GM21717 (cell line): Measurements from ENCODE around the gene FUZ.

Experiments used
- ATAC-seq: cut with Tn5 transposase; IDR thresholded peaks from one replicate; pipeline ENCODE4 v1.9.1; 2021; ENCODE audit warnings: mild to moderate bottlenecking, moderate library complexity; ENCODE audit not compliant: unreplicated experiment

The FUZ gene

GRCh38 chr19:49786376-49786820 lies 26.7 kb downstream of the FUZ start:
- ATAC-seq, result no peak

DNA sequence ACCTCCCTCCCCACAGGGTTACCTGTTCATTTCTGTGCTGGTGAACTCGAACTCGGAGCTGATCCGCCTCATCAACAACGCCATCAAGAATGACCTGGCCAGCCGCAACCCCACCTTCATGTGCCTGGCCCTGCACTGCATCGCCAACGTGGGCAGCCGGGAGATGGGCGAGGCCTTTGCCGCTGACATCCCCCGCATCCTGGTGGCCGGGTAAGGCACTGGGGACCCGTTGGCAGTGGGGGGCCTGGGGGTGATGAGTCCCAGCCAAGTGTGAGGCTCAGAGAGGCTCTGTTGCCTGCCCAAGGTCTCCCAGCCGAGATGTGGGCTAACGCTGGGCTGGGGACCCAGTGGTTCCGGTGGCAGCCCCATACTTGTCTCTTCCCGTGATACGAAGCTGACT lies 30.6 kb downstream of the FUZ start:
- no peak for ATAC-seq

- no peak for ATAC-seq
Observed at GRCh38 chr19:49781394-49781793, 31.7 kb downstream of the FUZ start.

GRCh38 chr19:49780861-49781260 lies 32.2 kb downstream of the FUZ start:
- no peak for ATAC-seq

DNA sequence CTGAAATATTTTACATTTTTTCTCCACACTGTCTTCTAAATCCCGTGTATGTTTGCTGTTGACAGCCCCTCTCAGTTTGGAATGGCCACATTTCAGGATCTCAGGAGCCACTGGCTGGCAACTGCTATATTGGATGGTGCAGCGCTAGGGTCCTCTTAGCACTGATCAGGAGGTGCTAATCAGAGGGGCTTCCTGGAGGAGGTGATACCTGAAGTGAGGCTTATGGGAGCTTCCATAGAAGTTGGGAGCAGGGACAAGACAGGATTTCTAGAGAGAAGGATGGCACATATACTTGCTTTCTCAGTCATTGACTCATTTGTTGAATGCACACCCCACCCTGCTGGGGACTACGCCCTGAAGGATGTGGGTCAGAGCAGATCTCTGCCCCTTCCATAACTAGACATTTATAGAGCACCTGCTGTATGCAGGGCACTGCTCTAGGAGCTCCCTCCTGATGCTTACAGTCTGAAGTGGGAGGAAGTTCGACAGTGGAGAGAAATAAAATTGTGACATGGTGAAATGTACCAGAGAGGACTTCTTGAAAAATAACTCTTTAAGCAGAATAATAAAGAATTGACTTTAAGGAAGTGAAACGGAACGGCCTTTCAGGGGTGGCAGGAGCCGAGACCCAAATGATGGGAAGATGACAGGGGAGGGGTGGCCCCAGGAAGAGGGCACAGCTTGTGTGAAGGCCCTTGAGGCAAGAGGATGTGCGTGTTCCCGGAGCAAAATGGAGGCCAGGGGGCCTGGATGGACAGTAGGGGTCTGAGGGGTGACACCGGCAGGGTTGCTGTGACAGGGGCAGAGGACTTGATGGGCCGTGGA lies 33.1 kb downstream of the FUZ start:
- no peak for ATAC-seq

DNA sequence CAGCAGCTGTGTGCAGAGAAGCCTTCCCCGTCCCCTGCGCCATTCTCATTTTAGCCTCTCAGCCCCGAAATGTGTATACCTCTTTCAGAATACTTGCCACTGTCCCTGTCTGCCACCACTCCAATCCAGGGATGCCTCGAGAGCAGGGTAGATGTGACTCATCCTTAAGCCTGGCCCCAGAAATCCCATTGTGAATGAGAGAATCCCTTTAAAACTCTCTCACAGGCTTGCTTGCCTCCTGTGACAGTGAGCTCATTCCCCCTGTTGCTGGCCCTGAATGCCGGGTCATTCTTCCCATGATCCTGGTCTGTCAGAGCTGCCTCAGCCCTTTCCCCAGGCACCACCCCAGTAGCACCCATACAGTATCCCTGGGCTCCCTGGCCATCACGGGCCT lies 36.7 kb downstream of the FUZ start:
- ATAC-seq, result no peak

- no peak for ATAC-seq
Observed at GRCh38 chr19:49775742-49776370, 37.2 kb downstream of the FUZ start.

DNA sequence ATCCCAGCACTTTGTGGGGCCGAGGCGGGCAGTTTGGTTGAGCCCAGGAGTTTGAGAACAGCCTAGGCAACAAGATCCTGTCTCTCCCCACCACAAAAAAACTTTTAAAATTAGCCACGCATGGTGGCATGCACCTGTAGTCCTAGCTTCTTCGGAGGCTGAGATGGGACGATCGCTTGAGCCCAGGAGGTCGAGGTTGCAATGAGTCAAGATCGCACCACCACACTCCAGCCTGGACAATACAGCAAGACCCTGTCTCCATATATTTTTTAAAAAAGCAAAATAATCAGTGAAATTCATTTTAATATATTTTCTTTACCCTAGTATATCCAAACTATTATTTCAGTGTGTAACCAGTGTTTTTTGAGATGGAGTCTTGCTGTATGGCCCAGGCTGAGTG lies 38.1 kb downstream of the FUZ start:
- ATAC-seq, result no peak

DNA sequence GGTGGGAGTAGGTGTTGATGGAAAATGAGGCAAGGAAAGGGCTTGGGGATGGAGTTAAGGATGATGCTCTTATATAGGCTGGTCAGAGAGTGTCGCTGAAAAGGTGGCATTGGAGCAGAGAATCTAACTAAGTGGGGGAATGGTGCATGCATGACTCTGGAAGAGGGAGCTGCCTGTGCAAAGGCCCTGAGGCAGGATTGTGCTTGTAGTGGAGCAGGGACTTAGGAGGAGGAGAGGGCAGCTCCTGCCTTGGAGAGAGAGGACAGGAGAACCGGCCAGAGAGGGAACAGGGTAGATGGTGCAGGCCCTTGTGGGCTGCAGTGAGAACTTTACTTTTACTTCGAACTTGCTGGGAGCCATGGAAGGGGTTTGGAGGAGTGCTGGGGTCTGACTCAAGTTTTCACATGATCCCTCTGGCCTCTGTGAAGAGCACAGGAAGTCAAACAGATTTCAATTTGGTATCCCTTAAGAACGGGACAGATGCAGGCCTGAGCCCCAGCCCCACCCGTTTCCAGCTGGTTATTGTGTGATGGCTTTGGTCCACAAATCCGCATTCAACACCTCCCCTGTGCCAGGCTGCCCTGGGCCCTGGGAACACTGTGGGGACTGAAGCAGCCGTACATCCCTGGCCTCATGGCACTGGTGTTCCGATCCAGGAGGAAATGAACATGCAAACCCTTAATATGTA lies 39.3 kb downstream of the FUZ start:
- ATAC-seq, result no peak

DNA sequence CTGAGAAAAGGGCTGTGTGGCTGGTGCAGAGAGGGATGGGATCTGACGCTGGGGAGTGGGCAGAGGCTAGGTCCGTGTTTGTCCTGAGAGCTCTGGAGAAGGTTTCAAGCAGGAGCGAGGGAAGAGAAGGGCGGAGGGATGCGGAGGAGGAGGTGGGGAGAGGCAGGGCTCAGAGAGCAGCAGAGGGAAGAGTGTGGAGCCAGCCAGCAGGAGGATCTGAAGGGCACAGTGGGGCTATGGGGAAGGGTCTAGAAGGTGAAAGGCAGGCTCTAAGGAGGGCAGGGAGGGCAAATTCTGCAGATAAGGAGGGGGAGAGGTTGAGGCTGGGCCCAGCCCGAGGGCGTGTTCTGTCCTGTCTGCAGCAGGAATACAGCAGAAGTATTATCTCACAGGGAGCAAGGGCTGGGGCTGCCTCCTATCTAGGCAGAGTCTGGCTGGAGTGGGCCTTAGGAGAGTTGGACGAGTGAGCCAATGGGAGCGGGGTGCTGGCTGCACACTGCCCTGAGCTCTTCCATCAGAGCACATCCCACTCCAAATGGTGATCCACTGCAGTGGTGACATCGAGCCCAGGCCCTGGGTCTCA lies 40.2 kb downstream of the FUZ start:
- ATAC-seq, result no peak

DNA sequence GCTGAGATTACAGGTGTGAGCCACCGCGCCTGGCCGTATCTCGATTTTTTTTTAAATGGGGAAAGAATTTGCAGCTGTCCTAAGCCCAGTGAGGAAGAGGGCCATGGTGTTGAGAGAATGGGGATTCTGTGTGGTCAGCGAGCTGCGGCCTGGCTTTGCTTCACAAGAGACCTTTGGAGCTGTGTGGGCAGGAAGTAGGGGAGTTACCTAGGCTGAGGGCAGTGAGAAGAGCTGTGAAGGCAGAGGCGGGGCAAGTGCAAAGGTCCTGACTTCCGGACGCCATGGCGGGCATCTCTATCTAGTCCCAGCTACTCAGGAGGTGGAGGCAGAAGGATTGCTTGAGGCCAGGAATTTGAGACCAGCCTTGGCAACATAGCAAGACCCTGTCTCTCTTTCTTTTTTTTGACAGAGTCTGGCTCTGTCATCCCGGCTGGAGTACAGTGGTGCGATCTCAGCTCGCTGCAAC lies 41.4 kb downstream of the FUZ start:
- ATAC-seq, result no peak

- ATAC-seq, result no peak
Observed at GRCh38 chr19:49770529-49770928, 42.6 kb downstream of the FUZ start.

DNA sequence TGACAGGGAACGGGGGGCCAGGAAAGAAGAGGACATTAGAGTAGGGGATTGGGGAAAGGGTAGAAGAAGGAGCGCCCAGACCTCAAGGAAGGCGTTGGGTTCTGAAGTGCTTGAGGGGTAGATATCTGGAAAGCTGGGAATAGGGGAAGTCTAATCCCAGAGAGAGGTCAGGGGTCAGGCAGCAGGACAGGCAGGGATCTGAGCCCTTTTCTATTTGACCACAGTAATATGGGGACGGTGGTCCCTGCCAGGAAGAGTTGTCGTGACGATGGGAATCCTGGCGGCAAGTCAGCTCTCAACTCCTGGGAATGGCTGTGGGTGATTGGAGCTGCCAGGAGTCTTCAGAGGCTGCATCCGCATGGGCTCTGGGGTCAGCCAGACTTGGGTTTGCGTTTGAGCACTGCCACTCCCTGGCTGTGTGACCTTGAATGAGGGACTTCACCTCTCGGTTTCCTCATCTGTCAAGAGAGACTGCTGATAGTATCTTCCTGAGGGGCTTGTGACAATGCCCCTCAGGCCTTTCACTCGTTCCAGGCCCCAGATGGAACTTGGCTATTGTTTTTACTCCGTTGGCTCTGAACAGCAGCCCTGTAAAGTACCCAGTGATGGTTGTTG lies 45.0 kb downstream of the FUZ start:
- ATAC-seq, result no peak

DNA sequence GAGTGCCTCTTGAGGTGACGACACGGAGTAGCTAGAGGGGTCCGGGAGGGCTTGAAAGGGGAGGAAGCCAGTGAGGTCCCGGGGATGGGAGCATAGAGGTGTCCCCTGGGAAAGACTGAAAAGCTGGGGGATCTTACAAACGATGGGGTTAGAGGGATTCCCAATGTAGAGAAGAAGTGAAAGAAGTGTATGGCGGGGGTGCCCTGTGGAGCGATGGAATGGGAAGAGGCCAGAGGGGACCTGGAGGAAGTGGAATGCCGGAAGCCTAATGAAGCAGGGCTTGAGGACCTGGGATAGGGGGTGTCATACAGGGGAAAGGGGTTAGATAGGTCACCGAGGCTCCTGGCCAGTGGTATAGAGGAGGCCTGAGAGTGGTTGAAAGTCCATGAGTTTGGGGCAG lies 45.7 kb downstream of the FUZ start:
- ATAC-seq, result no peak

GRCh38 chr19:49766930-49767299 lies 46.2 kb downstream of the FUZ start, which contains the start of gene AP2A1:
Gene AP2A1 (plus strand): TSS chr19:49767001. CDS start chr19:49767134, 133 bp downstream.
- ATAC-seq, result peak; percentile 3

DNA sequence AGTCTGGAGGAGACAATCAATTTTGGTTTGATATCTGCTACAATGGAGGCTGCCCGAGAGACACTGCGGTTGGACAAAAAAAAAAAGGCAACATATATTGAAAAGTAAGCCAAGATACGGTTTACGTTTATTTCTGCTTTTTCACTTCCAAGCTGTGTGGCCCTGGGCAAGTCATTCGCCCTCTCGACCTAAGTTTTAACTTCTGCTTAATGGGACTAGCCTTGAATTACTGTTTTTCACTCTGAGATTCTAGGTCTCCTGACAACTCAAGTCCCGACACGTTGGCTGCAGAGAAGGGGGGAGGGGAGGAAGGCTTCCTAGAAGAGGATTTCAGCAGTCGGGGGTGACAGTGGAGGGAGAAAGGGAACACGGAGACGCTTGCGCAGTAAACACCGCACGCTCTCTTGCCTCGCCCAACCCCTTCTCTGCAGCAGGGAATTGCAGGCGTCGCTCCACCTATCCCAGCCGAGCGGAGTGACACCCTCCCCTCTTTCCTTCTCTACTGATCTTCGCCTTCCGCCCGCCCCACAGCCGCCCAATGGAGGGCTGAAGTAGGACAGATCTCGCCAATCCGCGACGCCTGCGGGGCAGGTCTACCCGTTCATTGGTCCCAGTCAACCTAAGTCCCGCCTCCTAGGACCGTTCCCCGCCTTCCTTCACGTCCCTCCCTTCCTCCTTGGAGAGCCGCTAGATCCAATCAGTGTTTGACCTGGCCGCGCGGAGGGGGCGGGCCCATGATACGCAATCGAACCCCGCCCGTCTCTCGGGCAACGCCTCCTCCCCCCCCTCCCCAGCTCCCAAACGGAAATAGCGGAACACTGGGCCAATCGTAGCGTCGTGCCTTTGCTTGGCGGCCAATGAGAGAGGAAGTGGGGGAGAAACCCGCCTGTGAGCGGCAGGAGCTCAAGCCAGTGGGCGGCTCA lies 46.8 kb downstream of the FUZ start:
- peak; percentile 86 for ATAC-seq

GRCh38 chr19:49764341-49764740 lies 48.8 kb downstream of the FUZ start:
- ATAC-seq, result no peak

DNA sequence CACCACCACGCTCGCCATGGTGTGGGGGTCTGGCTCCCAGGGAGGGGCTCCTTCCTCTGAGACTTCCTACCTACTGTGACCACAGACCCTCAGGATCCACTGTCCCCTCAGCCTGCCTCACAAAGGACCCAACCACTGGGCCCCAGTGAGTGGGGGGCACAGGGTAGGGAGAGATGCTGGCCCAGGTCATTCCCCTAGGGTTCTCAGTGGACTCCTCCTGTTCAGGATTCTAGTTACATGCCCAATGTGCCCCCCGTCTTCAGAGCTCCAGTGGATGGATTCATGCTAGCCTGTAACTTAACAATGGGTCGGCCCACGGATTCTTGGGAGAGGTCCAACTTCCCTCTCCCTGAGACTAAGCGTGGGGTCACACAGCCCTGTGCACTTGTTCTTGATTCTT lies 49.9 kb downstream of the FUZ start, which contains the start of gene TSKS:
TSKS (minus strand) TSS at position 77 of the 400 bp plus-strand sequence; CDS start at position 18, 59 bp downstream.
- no peak for ATAC-seq

- ATAC-seq, result no peak
Observed at GRCh38 chr19:49761625-49762311, 51.3 kb downstream of the FUZ start.
